CD8-positive, alpha-beta memory T cell (primary cell): ENCODE measurements around the gene XRCC3. TPM values are rescaled to one million over a fixed set of nuclear protein-coding genes. Genes with fewer than 3 reads are reported as not detected.

Experiments
- polyA plus RNA-seq: library from polyadenylated mRNA; unstranded; fragments of 300-500 nt; fragmentation: Illumina TruSeq; gene quantifications from one replicate; pipeline ENCODE4 v1.2.3, GENCODE V29; 2021
- total RNA-seq, 2 experiments: library from RNA; stranded (reverse); gene quantifications; one replicate each; pipeline ENCODE4 v1.2.3, GENCODE V29; 2021

Gene XRCC3
- total and polyA plus RNA-seq, 3 experiments from 2014 or later: 4.4 to 59.9 (median 54.4) TPM

Other genes starting within 250 kb of the XRCC3 start
- 1 to 10 TPM; 1.5 to 2.7 TPM for gene CKB, start 192.6 kb downstream of the XRCC3 start, total RNA-seq
- 1.1 TPM for gene CKB, start 192.6 kb downstream of the XRCC3 start, polyA plus RNA-seq
- gene TRMT61A, start 186.3 kb downstream of the XRCC3 start, total RNA-seq: 10 to 100 TPM; 28.4 to 29.5 TPM
- gene TRMT61A, start 186.3 kb downstream of the XRCC3 start, polyA plus RNA-seq: 8.2 TPM
- gene BAG5, start 152.8 kb downstream of the XRCC3 start, total RNA-seq: 10 to 100 TPM; 35.9 to 38.1 TPM
- 40.7 TPM for gene BAG5, start 152.8 kb downstream of the XRCC3 start, polyA plus RNA-seq
- 10 to 100 TPM; 42.9 to 43.5 TPM for gene COA8, start 152.5 kb downstream of the XRCC3 start, total RNA-seq
- gene COA8, start 152.5 kb downstream of the XRCC3 start, polyA plus RNA-seq: 64.4 TPM
- 100 to 1,000 TPM; 141 to 143 TPM for gene KLC1, start 86.2 kb downstream of the XRCC3 start, total RNA-seq
- gene KLC1, start 86.2 kb downstream of the XRCC3 start, polyA plus RNA-seq: 92.0 TPM
- 10 to 100 TPM; 15.1 to 18.1 TPM for gene ZFYVE21, start 359 bp upstream of the XRCC3 start, total RNA-seq
- gene ZFYVE21, start 359 bp upstream of the XRCC3 start, polyA plus RNA-seq: 15.9 TPM
- 10 to 100 TPM; 14.0 to 14.4 TPM for gene PPP1R13B, start 132.1 kb upstream of the XRCC3 start, total RNA-seq
- gene PPP1R13B, start 132.1 kb upstream of the XRCC3 start, polyA plus RNA-seq: 10.4 TPM
- gene TDRD9, start 213.0 kb upstream of the XRCC3 start, total RNA-seq: under 1 TPM; 0.44 to 0.46 TPM
- 1.3 TPM for gene TDRD9, start 213.0 kb upstream of the XRCC3 start, polyA plus RNA-seq
- gene RD3L, start 227.1 kb upstream of the XRCC3 start, total RNA-seq: not detected
- gene RD3L, start 227.1 kb upstream of the XRCC3 start, polyA plus RNA-seq: not detected